Activated CD4-positive, CD25-positive, alpha-beta regulatory T cell treated with anti-CD3 and anti-CD28 coated beads, Interleukin-2, amount 50 U/mL, for 24 hours (primary cell): ENCODE results near the gene FDX1.
"Not testable (repeated sequence)": the region's sequence is repeated elsewhere in the genome, so short reads cannot be mapped to it uniquely, and the experiment has no call there.

ENCODE experiments used
- ATAC-seq, 2 donors: fragments of 150-1000 bp; cut with Tn5 transposase; one replicate each; pipeline ENCODE4 v1.10.0; 2021; ENCODE audit warnings: mild to moderate bottlenecking in 1 of 2, moderate library complexity in 1 of 2

The FDX1 gene, protein sequence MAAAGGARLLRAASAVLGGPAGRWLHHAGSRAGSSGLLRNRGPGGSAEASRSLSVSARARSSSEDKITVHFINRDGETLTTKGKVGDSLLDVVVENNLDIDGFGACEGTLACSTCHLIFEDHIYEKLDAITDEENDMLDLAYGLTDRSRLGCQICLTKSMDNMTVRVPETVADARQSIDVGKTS

DNA sequence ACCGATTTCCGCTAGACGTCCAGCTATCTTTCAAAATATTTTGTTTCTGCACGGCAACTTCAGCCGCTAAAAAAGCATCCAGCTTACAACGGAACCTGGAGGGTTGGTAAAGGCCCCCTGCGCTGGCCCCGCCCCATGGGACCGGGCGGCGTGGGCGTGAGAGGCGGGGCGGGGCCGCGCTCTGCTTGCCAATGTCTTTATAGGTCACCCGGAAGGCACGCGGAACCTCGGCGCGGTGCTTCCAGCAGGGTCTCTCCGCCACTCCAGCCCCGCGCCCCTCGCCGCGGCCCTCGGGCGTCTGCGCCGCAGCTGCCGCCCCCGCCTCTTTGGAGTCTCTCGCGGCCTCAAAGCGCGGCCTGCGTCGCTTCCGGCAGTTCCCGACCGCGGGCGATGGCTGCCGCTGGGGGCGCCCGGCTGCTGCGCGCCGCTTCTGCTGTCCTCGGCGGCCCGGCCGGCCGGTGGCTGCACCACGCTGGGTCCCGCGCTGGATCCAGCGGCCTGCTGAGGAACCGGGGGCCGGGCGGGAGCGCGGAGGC, at the start of gene FDX1:
Gene FDX1, plus strand, starts transcription at position 218 of the 536 bp plus-strand sequence. Its CDS starts 173 bp downstream, at position 391.
- peak; percentile 86 to 90 for ATAC-seq

DNA sequence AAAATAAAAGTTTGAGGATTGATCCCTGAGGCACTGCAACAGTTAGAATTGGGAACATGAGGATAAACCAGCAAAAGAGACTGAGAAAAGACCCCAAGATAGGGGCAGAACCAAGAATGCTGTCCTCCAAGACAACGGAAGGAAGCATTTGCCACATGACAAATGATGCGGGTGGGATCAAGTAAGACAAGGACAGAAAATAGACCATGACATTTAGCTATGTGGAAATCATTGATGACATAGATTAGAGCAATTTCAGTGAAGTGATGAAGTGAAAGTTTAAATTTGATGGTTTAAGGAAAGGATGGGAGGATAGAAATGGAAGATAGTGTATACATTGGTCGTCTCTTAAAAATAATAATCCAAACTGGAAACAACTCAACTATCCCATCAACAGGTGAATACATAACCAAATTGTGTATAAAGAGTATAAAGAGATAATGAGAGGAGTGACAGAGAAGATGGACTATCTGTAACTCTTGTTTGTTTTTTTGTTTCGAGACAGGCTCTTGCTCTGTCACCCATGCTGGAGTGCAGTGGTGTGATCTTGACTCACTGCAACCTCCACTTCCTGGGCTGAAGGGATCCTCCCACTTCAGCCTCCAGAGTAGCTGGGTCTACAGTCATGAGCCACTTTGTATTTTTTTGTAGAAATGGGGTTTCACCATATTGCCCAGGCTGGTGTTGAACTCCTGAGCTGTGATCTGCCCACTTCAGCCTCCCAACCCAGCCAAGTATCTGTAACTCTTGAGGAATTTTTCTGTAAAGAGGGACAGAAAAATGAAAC, 48.7 kb upstream of the FDX1 start:
- ATAC-seq: no peak

DNA sequence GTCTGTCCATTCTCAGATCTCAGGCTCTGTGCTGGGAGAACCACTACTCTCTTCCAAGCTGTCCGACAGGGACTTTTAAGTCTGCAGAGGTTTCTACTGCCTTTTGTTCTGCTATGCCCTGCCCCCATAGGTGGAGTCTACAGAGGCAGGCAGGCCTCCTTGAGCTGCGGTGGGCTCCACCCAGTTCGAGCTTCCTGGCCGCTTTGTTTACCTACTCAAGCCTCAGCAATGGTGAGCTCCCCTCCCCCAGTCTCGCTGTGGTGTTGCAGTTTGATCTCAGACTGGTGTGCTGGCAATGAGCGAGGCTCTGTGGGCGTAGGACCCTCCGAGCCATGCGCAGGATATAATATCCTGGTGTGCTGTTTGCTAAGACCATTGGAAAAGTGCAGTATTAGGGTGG, 41.5 kb upstream of the FDX1 start:
- not testable (repeated sequence) for ATAC-seq

DNA sequence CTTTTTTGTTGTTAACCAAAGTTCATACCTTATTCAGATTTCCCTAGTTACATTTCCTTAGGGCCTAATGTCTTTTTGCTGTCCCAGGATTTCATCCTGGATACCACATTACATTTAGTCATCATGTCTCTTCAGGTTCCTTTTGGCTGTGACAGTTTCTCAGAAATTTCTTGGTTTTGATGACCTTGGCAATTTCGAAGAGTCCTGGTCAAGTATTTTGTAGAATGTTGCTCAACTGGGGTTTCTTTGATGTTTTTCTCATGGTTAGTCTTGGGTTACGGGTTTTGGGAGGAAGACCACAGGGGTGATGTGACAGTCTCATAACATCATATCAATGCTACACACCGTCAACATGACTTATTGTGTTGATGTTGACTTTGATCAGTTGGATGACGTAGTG, 39.8 kb upstream of the FDX1 start:
- no peak for ATAC-seq

DNA sequence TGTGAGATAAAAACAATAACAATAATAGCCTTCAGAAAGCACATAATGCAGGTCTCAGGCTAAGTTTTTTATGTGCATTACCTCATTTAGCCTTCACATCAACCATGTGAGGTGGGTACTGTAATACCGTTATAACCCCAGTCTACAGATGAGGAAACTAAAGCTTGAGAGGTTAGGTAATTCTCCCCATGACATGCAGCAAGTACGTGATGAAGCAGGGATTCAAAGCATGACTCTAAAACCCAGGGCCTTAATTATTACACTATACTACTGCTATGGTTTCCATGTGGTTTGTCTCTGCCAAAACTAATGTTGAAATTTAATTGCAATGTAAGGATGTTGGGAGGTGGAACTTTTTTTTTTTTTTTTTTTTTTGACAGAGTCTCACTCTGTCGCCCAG, 37.7 kb upstream of the FDX1 start:
- ATAC-seq: no peak

DNA sequence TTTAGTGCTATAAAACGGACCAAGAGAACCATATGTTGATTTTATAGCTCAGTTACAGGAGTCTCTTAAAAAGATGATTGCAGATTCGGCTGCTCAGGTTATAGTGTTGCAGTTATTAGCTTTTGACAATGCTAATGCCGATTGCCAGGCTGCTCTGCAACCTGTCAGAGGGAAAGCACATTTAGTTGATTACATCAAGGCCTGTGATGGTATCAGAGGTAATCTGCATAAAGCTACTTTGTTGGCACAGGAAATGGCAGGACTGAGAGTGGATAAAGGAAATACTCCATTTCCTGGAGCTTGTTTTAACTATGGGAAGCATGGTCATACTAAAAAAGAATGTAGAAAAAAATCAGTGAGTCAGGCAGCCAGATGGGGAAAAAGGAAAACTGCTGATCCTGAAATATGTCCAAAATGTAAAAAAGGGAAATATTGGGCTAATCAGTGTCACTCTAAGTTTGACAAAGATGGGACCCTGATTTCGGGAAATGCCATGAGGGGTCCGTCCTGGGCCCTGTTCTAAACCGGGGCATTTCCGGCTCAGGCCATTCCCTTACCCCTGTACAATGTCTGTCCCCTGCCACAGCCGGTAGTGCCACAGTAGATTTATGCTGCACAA, 32.0 kb upstream of the FDX1 start:
- ATAC-seq: not testable (repeated sequence)

DNA sequence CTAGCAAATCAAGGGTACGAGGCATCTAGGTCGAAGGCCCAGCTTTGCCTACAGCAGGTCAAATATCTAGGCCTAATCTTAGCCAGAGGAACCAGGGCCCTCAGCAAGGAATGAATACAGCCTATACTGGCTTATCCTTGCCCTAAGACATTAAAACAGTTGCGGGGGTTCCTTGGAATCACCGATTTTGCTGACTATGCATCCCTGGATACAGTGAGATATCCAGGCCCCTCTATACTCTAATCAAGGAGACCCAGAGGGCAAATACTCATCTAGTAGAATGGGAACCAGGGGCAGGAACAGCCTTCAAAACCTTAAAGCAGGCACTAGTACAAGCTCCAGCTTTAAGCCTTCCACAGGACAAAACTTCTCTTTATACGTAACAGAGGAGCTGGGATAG, 26.2 kb upstream of the FDX1 start:
- not testable (repeated sequence) for ATAC-seq

DNA sequence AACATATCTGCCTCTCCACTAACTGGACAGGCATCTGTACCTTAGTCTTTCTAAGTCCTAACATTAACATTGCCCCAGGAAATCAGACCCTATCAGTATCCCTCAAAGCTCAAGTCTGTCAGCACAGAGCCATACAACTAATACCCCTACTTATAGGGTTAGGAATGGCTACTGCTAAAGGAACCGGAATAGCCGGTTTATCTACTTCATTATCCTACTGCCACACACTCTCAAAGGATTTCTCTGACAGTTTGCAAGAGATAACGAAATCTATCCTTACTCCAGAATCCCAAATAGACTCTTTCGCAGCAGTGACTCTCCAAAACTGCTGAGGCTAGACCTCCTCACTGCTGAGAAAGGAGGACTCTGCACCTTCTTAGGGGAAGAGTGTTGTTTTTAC, 24.1 kb upstream of the FDX1 start:
- not testable (repeated sequence) for ATAC-seq

DNA sequence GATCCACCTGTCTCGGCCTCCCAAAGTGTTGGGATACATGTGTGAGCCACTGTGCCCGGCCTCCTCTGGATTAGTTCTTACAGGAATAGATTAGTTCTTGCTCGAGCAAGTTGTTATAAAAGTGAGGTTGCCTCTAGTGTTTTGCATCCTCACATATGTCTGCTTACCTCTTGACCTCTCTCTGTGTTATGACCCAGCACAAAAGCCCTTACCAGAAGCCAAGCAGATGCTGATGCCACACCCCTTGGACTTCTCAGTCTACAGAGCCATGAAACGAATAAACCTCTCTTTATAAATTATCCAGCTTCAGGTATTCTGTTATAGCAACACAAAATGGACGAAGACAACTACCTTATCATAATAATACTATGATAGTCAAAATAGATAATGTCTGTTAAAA, 22.4 kb upstream of the FDX1 start:
- ATAC-seq: no peak

DNA sequence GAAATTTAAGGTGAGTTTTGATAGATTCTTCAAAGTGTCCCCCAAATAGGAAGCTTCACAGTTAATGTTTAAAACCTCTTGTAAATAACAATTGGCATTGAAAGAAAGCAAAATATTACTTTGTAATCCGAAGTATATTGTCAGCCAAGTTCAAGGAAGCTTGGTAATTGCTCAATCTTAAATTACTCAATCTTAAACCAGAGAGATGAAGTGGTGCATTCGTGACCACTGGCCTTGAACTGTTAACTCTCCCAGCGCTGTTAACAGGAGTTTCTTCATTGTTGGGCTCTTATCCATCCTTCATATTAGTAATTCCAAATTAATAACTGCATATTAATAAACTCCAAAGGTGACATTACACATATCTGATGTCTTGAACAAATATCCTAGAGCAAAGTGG, 20.6 kb upstream of the FDX1 start:
- no peak for ATAC-seq

DNA sequence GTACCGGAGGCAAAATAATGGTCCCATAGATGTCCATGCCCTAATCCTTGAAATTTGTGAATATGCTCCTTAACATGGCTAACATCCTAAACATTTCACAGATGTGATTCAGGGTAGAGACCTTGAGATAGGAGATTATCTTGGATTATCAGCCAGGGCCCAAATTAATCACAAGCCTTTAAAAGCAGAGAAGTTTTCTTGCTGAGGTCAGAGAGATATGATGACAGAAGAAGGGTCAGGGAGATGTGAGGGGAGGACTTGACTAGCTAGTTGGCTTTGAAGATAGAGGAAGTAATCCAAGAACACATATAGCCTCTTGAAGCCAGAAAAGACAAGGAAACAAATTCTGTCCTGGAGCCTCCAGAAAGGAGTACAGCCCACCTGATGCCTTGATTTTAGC, 19.1 kb upstream of the FDX1 start:
- ATAC-seq: no peak

DNA sequence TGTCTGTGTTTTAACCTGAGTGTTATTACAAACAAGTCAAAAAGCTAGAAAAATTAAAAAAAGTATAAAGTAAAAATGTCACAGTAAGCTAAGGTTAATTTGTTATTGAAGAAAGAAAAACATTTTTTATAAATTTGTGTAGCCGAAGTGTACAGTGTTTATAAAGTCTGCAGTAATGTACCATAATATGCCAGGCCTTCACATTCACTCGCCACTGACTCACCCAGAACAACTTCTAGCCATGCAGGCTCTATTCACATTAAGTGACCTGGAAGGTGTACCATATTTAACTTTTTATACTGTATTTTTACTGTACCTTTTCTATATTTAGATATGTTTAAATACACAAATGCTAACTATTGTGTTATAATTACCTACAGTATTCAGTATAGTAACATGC, 14.7 kb upstream of the FDX1 start:
- no peak for ATAC-seq

DNA sequence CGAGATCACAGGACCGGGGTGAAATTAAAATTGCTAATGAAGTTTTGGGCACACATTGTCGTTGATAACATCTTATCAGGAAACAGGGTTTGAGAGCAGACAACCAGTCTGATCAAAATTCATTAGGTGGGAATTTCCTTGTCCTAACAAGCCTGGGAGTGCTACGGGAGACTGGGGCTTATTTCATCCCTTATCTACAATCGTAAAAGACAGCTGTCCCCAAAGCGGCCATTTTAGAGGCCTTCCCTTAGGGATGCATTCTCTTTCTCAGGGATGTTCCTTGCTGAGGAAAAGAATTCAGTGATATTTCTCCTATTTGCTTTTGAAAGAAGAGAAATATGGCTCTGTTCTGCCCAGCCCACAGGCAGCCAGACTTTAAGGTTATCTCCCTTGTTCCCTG, 8.1 kb upstream of the FDX1 start:
- not testable (repeated sequence) for ATAC-seq

DNA sequence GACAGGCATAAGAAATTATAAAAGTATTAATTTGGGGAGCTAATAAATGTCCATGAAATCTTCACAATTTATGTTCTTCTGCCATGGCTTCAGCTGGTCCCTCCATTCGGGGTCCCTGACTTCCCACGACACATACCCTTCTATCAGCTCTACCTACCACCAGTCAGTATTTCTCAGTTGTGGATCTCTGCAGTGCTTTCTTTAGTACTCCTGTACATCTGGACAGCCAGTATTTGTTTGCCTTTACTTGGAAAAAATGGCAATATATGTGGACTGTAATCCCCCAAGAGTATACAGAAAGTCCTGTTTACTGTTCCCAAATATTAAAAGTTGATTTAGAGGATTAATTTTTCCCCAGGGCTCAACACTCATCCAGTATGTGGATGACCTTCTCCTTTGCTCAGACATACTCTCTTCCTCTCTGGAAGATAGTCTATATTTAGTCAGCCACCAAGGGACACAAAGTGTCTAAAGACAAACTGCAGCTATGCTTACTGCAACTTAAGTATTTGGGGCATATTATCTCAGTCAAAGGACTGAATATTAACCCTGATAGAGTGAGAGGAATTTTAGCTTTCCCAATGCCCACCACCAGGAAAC, 7.3 kb upstream of the FDX1 start:
- no peak for ATAC-seq

DNA sequence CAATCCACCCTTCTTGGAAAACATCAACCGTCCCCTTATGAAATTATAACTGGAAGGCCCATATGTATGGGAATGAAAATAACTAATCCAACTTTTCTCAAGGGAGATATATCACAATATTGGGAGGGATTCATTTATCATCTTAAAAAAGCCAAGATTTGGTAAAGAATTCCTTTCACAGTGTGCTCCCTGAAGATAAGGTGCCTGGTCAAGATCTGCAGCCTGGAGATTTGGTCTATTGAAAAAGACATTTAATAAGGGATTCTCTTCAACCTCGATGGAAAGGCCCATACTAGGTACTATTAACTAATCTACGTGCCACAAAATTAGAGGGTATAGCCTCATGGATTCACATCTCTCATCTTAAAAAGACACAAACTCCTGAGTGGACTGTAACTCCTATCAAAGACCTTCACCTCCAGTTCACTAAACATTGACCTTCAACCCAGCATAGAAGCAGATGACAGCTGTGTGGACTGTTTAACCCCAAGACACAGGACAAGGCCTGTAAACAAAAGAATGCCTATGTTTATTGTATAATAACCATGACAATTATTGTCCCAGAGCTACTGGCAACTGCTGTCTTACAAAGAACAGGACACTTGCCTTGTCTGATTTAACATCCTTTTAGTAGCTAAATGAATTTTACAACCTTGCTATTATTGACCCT, 4.8 kb upstream of the FDX1 start:
- ATAC-seq: no peak

DNA sequence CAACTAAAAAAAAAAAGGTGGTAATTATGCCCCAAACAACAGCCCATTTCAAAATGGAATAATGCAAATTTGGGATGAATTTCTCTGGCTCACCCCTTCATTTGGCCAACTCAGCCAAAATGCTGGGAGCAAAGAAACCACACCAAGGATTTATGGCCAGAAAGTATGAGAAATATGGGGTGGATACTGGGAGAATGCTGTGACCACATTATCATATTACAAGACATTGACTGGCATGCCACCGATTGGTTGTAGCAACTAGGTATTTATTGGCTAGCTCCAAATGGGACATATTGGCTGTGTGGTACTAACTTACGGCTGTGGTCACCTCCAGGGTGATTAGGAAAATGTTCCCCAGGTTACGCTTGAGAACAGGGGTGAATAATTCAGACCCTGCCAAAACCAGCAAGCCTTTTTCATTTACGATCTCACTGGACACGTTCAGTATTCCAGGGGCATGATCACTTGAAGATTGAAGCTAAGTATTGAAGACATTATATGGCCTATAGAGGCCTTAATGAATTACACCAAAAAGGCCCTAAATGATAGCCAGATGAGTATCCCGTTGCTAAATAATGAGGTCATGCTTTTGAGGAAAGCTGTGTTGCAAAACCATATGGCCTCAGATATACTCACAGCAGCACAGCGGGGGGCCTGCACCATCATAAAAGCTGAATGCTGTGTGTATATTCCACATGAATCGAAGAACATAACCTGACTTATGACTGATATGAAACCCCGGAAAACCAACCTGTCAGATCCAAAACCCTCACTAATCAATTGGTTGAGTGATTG, 3.8 kb upstream of the FDX1 start:
- no peak for ATAC-seq

DNA sequence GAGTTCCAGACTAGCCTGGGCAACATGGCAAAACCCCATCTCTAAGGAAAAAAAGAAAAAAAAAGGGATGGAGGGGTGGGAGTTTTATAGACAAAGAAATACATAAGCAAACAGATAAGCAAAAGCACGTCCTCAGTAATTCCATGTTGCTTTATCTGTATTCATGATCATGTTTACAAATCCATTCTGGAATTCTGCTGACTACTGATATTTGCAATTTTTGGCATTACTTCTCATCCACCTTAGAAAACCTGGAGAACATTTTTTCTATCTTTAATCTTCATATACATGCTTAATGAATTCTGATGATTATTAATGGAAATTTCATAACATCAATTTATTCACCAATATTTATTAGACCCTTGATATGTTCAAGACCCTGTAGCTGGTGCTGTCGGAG, 1.7 kb upstream of the FDX1 start:
- ATAC-seq: no peak

DNA sequence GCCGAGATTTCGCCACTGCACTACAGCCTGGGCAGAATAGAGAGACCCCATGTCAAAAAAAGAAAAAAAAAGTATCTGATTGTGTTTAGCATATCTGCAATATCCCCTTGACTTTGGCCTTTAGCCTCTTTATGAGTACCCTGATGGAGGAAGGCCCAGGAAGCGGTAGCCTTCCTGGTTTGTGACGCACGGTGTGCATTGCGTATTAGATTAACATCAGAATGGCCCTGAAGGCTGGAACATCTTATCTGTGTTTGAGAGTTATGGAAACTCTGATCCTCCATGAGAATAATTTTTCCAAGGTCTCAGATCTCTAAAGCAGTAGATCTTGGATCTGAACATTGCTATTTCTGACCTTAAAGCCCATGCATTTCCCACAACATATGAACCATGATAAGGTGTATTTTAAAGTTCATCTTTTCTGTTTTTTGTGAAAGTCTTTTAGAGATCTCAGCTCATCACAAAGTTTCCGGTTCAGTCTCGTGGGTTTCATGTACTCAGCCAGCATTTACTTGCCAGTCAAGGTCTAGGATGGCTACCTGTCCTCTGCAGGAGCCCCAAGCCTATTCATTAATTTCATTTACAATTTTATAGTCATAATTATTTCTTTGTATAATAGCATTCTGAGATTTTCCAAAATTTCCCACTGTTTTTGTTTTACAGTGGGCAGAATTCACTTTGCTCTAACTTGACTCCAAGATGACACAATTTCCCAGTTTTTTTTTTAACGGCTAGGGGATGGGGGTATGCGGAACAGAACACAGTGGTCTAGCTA, 605 bp upstream of the FDX1 start:
- ATAC-seq: no peak

DNA sequence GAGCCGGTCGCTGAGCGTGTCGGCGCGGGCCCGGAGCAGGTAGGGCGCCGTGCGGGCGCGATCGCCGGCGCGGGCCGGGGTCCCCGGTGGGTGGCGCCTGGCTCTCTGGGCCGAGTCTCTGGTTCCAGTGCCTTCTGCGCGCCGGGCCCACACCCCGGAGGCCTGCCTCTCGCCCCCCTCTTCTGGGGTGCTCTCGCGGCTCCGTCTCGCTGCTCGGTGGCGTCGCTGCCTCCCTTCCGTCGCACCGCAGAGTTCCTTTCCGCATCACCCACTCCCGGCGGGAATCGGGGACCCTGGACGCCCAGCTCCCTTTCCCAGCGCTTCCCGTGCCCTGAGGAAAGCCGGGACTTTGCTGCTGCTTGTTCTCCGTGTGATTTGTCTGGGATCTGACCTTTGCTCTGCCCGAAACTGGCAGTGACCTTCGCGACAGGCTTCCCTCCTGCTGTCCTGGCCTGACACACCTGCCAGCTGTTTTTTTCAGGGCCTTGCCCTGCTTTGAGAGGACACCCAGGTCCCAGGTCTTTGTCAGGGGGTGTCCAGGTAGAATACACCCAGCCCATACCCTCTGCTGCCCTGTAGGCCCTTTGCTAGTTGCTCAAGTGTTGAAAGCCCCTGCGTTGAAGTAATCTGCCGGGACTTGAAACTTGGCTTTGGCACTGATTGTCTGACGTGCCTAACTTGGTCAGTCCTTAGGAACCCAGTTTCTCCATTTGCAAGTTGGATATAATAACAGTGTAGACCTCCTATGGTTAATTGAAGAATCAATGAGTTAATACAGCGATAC, 711 bp downstream of the FDX1 start:
- ATAC-seq: peak; percentile 31 to 39

DNA sequence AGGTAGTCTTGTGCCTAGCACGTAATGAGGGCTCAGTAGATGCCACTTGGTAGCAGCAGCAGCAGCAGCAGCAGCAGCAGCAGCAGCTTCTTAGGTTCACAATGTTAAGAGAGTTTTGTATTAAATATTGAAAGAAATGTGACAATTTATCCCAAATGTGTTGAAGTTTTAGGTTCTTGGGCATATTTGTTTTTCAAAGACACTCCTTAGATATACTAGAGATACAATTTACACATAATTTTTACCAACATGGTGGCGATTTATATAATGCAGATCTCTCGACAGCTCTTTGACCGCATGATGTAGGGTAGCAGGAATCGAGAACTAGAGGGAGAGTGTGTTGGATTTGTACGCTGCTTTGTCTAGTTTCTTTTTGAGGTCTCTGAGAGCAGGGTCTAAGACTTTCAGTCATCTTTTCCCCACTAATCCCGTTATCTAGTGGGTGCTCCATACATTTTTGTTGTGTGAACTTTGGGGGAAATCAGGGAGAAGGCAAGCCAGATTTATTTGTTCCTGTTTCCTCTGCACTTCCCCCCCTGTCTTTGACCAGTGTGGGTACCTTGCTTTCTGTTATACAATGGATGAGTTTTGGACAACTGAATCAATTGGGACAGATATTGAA, 1.4 kb downstream of the FDX1 start:
- no peak for ATAC-seq
